Stomach (tissue), 4 donors: Measurements from ENCODE around the gene PHACTR3.

ENCODE experiments used
- CTCF ChIP-seq, 7 experiments: fragments of 450-650 bp in 4 of 7; fragments of 200-600 bp in 3 of 7; sonication (generic) in 3 of 7; IDR thresholded peaks; one replicate each; pipeline ENCODE4 v1.5.1; 2016 to 2019; ENCODE audit warnings: antibody characterized with exemption in 7 of 7, control low read depth in 2 of 7, mild to moderate bottlenecking in 1 of 7
- POLR2A ChIP-seq, 4 donors: fragments of 450-650 bp; IDR thresholded peaks; one replicate each; pipeline ENCODE4 v1.6.1; 2016; ENCODE audit warnings: antibody characterized with exemption in 4 of 4, control low read depth in 2 of 4, mild to moderate bottlenecking in 1 of 4, moderate library complexity in 1 of 4
- POLR2AphosphoS5 ChIP-seq, 3 donors: sonication (generic); formaldehyde crosslinking; IDR thresholded peaks; one replicate each; pipeline ENCODE4 v1.6.1; 2016; ENCODE audit warnings: antibody characterized with exemption in 3 of 3

GRCh38 chr20:59737816-59738215 is 133.5 kb downstream of the PHACTR3 start:
- TF ChIP-seq CTCF (IDR thresholded peaks at IDR 0.05): no peak
- no peak for TF ChIP-seq POLR2AphosphoS5 (IDR thresholded peaks at IDR 0.05)
- no peak for TF ChIP-seq POLR2A (IDR thresholded peaks at IDR 0.05)
